ENCODE results near the gene RAB11FIP3. TPM values are rescaled to one million over a fixed set of nuclear protein-coding genes. Genes with fewer than 3 reads are reported as not detected.

The RAB11FIP3 gene
- polyA plus RNA-seq, 1 of the 3 experiments (the other 2 are of a cell fraction), result 24.8 TPM

DNA sequence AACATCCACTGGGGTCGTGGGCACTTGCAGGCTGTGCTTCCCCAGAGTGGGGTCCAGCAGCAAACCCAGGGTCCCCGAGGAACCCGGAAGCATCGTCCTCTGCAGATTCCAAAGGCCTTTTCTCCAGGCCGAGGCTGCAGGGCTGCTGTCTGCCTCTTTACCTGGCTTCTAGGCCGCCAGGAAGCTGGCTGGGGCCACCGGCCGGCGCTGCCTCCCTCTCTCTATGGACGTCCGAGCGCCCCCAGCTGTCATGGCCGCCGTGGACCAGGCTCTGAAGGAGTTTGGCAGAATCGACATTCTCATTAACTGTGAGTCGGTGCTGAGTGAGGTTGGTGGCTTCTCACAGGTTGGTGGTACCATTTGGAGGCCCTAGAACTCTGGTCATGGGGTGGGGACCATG lies 18.2 kb upstream of the RAB11FIP3 start:
- H3K27me3 ChIP-seq (ENCODE audit: insufficient read depth), result no peaks in the 10 kb centered on the region
- DNase-seq, result no peak
- H3K79me2 ChIP-seq (ENCODE audit: insufficient read depth), result peaks cover 10% of the 10 kb centered on the region
- ChIA-PET CTCF (no interaction called here), POLR2A (no interaction called here)
- H3F3A ChIP-seq (replicated peaks; ENCODE audit: insufficient read depth), result peaks cover 8% of the 10 kb centered on the region
- no peak overlapping the region for H3K27ac ChIP-seq (ENCODE audit: low read depth in 2 of 2, low read length in 1 of 2)
- TF ChIP-seq FOXJ3 (CRISPR knock-in tag; IDR thresholded peaks at IDR 0.05), result no peak
- TF ChIP-seq REST (IDR thresholded peaks at IDR 0.05; ENCODE audit: low read depth, low read length), result no peak
- no peak for TF ChIP-seq RCOR1 (IDR thresholded peaks at IDR 0.05; ENCODE audit: low read length)
- TF ChIP-seq GATA2 (CRISPR knock-in tag; IDR thresholded peaks at IDR 0.05), result no peak
- TF ChIP-seq IRF3 (IDR thresholded peaks at IDR 0.05; ENCODE audit: low read depth, low read length), result no peak
- no peak for TF ChIP-seq TAF1 (IDR thresholded peaks at IDR 0.05; ENCODE audit: borderline replicate concordance, low read depth, low read length)
- no peak overlapping the region for H3K4me2 ChIP-seq
- no peaks in the 10 kb centered on the region for H3K9me3 ChIP-seq
- H2AFZ ChIP-seq (ENCODE audit: low read depth), result no peak overlapping the region
- H3K36me3 ChIP-seq (replicated peaks in 1 of 2; ENCODE audit: control insufficient read depth in 1 of 2, insufficient read depth in 2 of 2, low read length in 1 of 2), result peaks cover 0 to 10% of the 10 kb centered on the region in 2 experiments
- H3K4me3 ChIP-seq (ENCODE audit: low read depth in 2 of 2, low read length in 1 of 2), result no peak overlapping the region
- no peaks in the 10 kb centered on the region for H3K9me2 ChIP-seq
- 83% methylated on average over 2 of the region's 16 CpGs for WGBS (ENCODE audit: low lambda C conversion rate)
- no peaks in the 10 kb centered on the region for H4K20me1 ChIP-seq (ENCODE audit: insufficient read depth)
- H3K4me1 ChIP-seq (ENCODE audit: control insufficient read depth in 1 of 2, insufficient read depth in 2 of 2, low read depth in 1 of 2, low read length in 1 of 2), result no peaks in the 10 kb centered on the region
- no peak overlapping the region for H3K9ac ChIP-seq

DNA sequence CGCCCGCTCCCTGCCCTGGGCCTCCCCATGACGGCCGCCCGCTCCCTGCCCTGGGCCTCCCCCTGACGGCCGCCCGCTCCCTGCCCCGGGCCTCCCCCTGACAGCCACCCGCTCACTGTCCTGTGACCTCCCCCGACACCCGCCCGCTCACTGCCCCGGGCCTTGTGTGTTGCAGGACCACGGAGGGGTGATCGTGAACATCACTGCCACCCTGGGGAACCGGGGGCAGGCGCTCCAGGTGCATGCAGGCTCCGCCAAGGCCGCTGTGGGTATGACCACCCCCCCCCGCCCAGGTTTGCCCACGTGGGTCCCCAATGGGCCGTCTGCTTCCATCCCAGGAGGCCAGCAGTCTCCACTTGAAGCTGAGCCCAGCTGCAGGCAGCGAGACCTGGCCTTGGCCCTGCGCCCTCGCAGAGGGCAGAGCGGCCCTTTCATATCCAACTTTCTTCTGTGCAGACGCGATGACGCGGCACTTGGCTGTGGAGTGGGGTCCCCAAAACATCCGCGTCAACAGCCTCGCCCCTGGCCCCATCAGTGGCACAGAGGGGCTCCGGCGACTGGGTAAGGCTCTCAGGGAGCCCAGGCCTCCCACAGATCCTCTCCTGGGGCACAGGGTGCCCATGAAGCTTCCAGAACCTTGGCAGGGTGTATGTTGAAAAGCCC lies 14.8 kb upstream of the RAB11FIP3 start:
- WGBS (ENCODE audit: low lambda C conversion rate), result 97% methylated on average over 19 of the region's 36 CpGs
- Histone ChIP-seq H3K9ac (no peak overlapping the region), H3K27me3 (ENCODE audit: insufficient read depth) (no peaks in the 10 kb centered on the region), H3F3A (replicated peaks; ENCODE audit: insufficient read depth) (no peaks in the 10 kb centered on the region), H3K79me2 (ENCODE audit: insufficient read depth) (no peaks in the 10 kb centered on the region), H3K9me3 (no peaks in the 10 kb centered on the region), H3K4me3 (ENCODE audit: low read depth in 2 of 2, low read length in 1 of 2) (no peak overlapping the region), H3K4me1 (ENCODE audit: control insufficient read depth in 1 of 2, insufficient read depth in 2 of 2, low read depth in 1 of 2, low read length in 1 of 2) (no peaks in the 10 kb centered on the region), H4K20me1 (ENCODE audit: insufficient read depth) (no peaks in the 10 kb centered on the region), H3K9me2 (no peaks in the 10 kb centered on the region), H2AFZ (ENCODE audit: low read depth) (no peak overlapping the region), H3K4me2 (no peak overlapping the region), H3K36me3 (replicated peaks in 1 of 2; ENCODE audit: control insufficient read depth in 1 of 2, insufficient read depth in 2 of 2, low read length in 1 of 2) (peaks cover 0 to 10% of the 10 kb centered on the region in 2 experiments), H3K27ac (ENCODE audit: low read depth in 2 of 2, low read length in 1 of 2) (no peak overlapping the region)
- no peak for TF ChIP-seq FOXM1 (IDR thresholded peaks at IDR 0.05; ENCODE audit: low read depth)
- no peak for TF ChIP-seq REST (IDR thresholded peaks at IDR 0.05; ENCODE audit: low read depth, low read length)
- TF ChIP-seq EP300 (IDR thresholded peaks at IDR 0.05; ENCODE audit: borderline replicate concordance in 1 of 2, low read depth in 1 of 2, low read length in 1 of 2), result no peak
- no peak for TF ChIP-seq RFX5 (IDR thresholded peaks at IDR 0.05; ENCODE audit: low read length)
- TF ChIP-seq SIN3A (IDR thresholded peaks at IDR 0.05; ENCODE audit: borderline replicate concordance, low read depth, low read length), result no peak
- no peak for TF ChIP-seq SMC3 (IDR thresholded peaks at IDR 0.05; ENCODE audit: low read depth, low read length)
- no peak for TF ChIP-seq NRF1 (IDR thresholded peaks at IDR 0.05; ENCODE audit: low read depth, low read length)
- TF ChIP-seq MEF2A (IDR thresholded peaks at IDR 0.05; ENCODE audit: borderline replicate concordance, low read depth), result no peak
- TF ChIP-seq PBX3 (IDR thresholded peaks at IDR 0.05), result no peak
- TF ChIP-seq RXRA (IDR thresholded peaks at IDR 0.05; ENCODE audit: borderline replicate concordance, low read depth), result no peak
- TF ChIP-seq EZH2phosphoT487 (IDR thresholded peaks at IDR 0.05; ENCODE audit: borderline replicate concordance, low read depth), result no peak
- TF ChIP-seq RAD21 (IDR thresholded peaks at IDR 0.05; ENCODE audit: low read length), result no peak
- TF ChIP-seq FOXJ3 (CRISPR knock-in tag; IDR thresholded peaks at IDR 0.05), result no peak
- DNase-seq, result no peak
- POLR2A ChIA-PET, result no interaction called here
- CTCF ChIA-PET, result no interaction called here
